Measurements from ENCODE around the gene FBXO28. TPM values are rescaled to one million over a fixed set of nuclear protein-coding genes. Genes with fewer than 3 reads are reported as not detected.

The FBXO28 gene
- total and polyA plus RNA-seq, 4 donors = 6.8 to 27.4 (median 17.8) TPM

DNA sequence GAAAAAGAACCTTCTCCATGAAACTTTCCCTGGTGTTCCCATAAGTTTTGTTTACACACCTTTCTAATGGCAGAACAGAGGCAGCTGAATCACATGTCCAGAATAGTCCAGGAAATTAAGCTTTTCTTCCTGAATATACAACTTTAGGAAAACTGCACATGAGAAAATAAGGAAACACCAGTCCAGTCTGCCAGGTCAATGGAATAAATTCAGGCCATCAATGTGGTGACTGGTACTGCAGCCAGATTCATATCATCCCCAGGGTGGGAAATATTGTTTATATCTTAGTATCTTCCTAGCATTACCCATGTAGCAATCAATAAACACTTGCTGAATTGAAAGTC is 6.7 kb upstream of the FBXO28 start:
- no peaks in the 10 kb centered on the region for H3K36me3 ChIP-seq (ENCODE audit: control insufficient read depth in 1 of 2, insufficient read depth in 2 of 2, low read length in 1 of 2)
- H3K4me1 ChIP-seq (ENCODE audit: control insufficient read depth in 1 of 2, insufficient read depth in 2 of 2, low read length in 2 of 2) = no peaks in the 10 kb centered on the region
- DNase-seq (no peak), ATAC-seq (ENCODE audit: low FRiP score) (no peak)
- H3K27ac ChIP-seq (ENCODE audit: low read depth in 1 of 2, low read length in 2 of 2) = no peak overlapping the region
- intact Hi-C loops (cut with DNase I) = no loop called here
- no peak overlapping the region for H3K4me3 ChIP-seq (ENCODE audit: low read length in 2 of 2)
- H3K27me3 ChIP-seq (ENCODE audit: control insufficient read depth in 1 of 2, insufficient read depth in 2 of 2, low read length in 1 of 2) = no peaks in the 10 kb centered on the region
- H3K9me3 ChIP-seq (ENCODE audit: control insufficient read depth, low read length) = no peaks in the 10 kb centered on the region

GRCh38 chr1:224108991-224109390 is 4.9 kb upstream of the FBXO28 start:
- intact Hi-C loops (cut with DNase I) = no loop called here
- Histone ChIP-seq H3K27ac (ENCODE audit: low read depth in 1 of 2, low read length in 2 of 2) (no peak overlapping the region), H3K9me3 (ENCODE audit: control insufficient read depth, low read length) (no peaks in the 10 kb centered on the region), H3K4me3 (ENCODE audit: low read length in 2 of 2) (no peak overlapping the region), H3K27me3 (ENCODE audit: control insufficient read depth in 1 of 2, insufficient read depth in 2 of 2, low read length in 1 of 2) (no peaks in the 10 kb centered on the region), H3K4me1 (ENCODE audit: control insufficient read depth in 1 of 2, insufficient read depth in 2 of 2, low read length in 2 of 2) (no peaks in the 10 kb centered on the region), H3K36me3 (ENCODE audit: control insufficient read depth in 1 of 2, insufficient read depth in 2 of 2, low read length in 1 of 2) (no peaks in the 10 kb centered on the region)
- no peak for DNase-seq
- ATAC-seq (ENCODE audit: low FRiP score) = no peak

GRCh38 chr1:224109981-224110380 is 3.9 kb upstream of the FBXO28 start:
- no peaks in the 10 kb centered on the region for H3K4me1 ChIP-seq (ENCODE audit: control insufficient read depth in 1 of 2, insufficient read depth in 2 of 2, low read length in 2 of 2)
- WGBS, 2 donors = 92 to 94% methylated on average over 1 of the region's 1 CpG
- no peak overlapping the region for H3K27ac ChIP-seq (ENCODE audit: low read depth in 1 of 2, low read length in 2 of 2)
- DNase-seq = no peak
- no peak for ATAC-seq (ENCODE audit: low FRiP score)
- intact Hi-C loops (cut with DNase I) = loop anchor here in 1 of 2 donors (10.0 kb wide), 1 partner anchor 345 kb away; no protein-coding TSS in a partner anchor
- H3K4me3 ChIP-seq (ENCODE audit: low read length in 2 of 2) = no peak overlapping the region
- H3K9me3 ChIP-seq (ENCODE audit: control insufficient read depth, low read length) = no peaks in the 10 kb centered on the region
- H3K27me3 ChIP-seq (ENCODE audit: control insufficient read depth in 1 of 2, insufficient read depth in 2 of 2, low read length in 1 of 2) = no peaks in the 10 kb centered on the region
- no peaks in the 10 kb centered on the region for H3K36me3 ChIP-seq (ENCODE audit: control insufficient read depth in 1 of 2, insufficient read depth in 2 of 2, low read length in 1 of 2)

DNA sequence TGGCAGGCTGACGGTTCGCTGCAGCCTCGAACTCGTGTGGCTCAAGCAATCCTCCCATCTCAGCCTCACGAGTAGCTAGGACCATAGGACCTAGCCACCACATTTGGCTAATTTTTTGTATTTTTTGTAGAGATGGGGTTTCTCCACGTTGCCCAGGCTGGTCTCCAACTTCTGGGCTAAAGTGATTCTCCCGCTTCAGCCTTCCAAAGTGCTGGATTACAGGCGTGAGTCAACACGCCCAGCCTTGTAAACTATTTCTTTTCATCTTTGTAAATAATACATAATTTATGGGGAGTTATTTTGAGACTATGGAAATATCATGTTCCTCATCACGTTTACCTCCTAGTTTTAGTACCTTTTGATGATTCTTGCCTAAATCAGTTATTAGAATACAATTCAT is 906 bp upstream of the FBXO28 start:
- Histone ChIP-seq H3K36me3 (ENCODE audit: control insufficient read depth in 1 of 2, insufficient read depth in 2 of 2, low read length in 1 of 2) (no peaks in the 10 kb centered on the region), H3K9me3 (ENCODE audit: control insufficient read depth, low read length) (no peaks in the 10 kb centered on the region), H3K27me3 (ENCODE audit: control insufficient read depth in 1 of 2, insufficient read depth in 2 of 2, low read length in 1 of 2) (no peaks in the 10 kb centered on the region), H3K4me1 (ENCODE audit: control insufficient read depth in 1 of 2, insufficient read depth in 2 of 2, low read length in 2 of 2) (no peaks in the 10 kb centered on the region), H3K27ac (ENCODE audit: low read depth in 1 of 2, low read length in 2 of 2) (no peak overlapping the region), H3K4me3 (ENCODE audit: low read length in 2 of 2) (no peak overlapping the region)
- DNase-seq (no peak), ATAC-seq (ENCODE audit: low FRiP score) (no peak)
- intact Hi-C loops (cut with DNase I) = loop anchor here in 1 of 2 donors (10.0 kb wide), 1 partner anchor 342 kb away; no protein-coding TSS in a partner anchor
- 80 to 82% methylated on average over 10 of the region's 10 CpGs for WGBS, 2 donors

DNA sequence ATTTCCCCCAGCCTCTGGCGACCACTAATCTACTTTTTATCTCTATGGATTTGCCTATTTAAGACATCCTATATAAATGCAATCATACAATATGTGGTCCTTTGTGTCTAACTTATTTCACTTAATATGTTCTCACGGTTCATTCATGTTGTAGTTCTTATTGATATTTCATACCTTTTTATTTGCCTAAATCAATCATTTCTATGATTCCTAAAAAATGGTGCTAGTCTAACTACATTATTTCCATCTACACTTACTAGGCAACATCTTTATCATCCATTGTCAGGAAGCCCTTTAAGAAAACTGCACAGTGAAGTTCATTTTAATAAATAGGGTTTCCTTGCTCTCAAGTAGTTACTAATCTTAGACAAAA is 380 bp upstream of the FBXO28 start:
- intact Hi-C loops (cut with DNase I) = loop anchor here in 1 of 2 donors (10.0 kb wide), 1 partner anchor 341 kb away; no protein-coding TSS in a partner anchor
- Histone ChIP-seq H3K27ac (ENCODE audit: low read depth in 1 of 2, low read length in 2 of 2) (no peak overlapping the region), H3K36me3 (ENCODE audit: control insufficient read depth in 1 of 2, insufficient read depth in 2 of 2, low read length in 1 of 2) (no peaks in the 10 kb centered on the region), H3K4me1 (ENCODE audit: control insufficient read depth in 1 of 2, insufficient read depth in 2 of 2, low read length in 2 of 2) (no peaks in the 10 kb centered on the region), H3K4me3 (ENCODE audit: low read length in 2 of 2) (peak overlapping the region; percentile 35 to 93), H3K9me3 (ENCODE audit: control insufficient read depth, low read length) (no peaks in the 10 kb centered on the region), H3K27me3 (ENCODE audit: control insufficient read depth in 1 of 2, insufficient read depth in 2 of 2, low read length in 1 of 2) (no peaks in the 10 kb centered on the region)
- DNase-seq = no peak
- no peak for ATAC-seq (ENCODE audit: low FRiP score)
- 59 to 67% methylated on average over 2 of the region's 2 CpGs for WGBS, 2 donors

- no peaks in the 10 kb centered on the region for H3K4me1 ChIP-seq (ENCODE audit: control insufficient read depth in 1 of 2, insufficient read depth in 2 of 2, low read length in 2 of 2)
- no peaks in the 10 kb centered on the region for H3K27me3 ChIP-seq (ENCODE audit: control insufficient read depth in 1 of 2, insufficient read depth in 2 of 2, low read length in 1 of 2)
- WGBS, 2 donors = 1% methylated on average over 11 of the region's 11 CpGs
- H3K27ac ChIP-seq (ENCODE audit: low read depth in 1 of 2, low read length in 2 of 2) = peak overlapping the region in 1 of 2 donors; percentile 89
- DNase-seq (no peak), ATAC-seq (ENCODE audit: low FRiP score) (peak; percentile 10)
- H3K36me3 ChIP-seq (ENCODE audit: control insufficient read depth in 1 of 2, insufficient read depth in 2 of 2, low read length in 1 of 2) = no peaks in the 10 kb centered on the region
- H3K9me3 ChIP-seq (ENCODE audit: control insufficient read depth, low read length) = no peaks in the 10 kb centered on the region
- H3K4me3 ChIP-seq (ENCODE audit: low read length in 2 of 2) = peak overlapping the region; percentile 88 to 93
- intact Hi-C loops (cut with DNase I) = loop anchor here (2.0 to 10.0 kb wide), 5 partner anchors 68 to 342 kb away; partner anchors contain the start of genes DEGS1 (in 1 of the 2) and NVL (in 1 of the 2)
Measured at GRCh38 chr1:224114787-224115175, 870 bp downstream of the FBXO28 start.

DNA sequence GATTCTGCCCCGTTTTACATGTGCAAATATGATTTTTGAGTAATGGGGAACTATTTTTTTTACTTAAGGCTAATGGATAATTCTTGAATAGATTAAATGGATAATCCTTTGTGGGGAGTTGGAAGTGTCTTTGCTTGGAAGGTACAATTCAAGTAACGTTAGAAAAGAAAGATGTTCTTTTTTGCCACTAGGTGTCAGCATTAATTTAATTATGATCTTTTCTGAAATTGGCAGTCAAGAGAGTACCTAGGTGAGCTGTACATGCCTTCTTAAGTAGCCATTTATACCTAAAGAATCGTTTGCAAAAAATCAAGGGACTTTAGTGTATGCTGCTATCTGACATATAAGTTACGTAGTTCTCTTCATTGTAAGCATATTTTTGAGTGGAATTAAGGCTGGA is 2.2 kb downstream of the FBXO28 start:
- no peaks in the 10 kb centered on the region for H3K9me3 ChIP-seq (ENCODE audit: control insufficient read depth, low read length)
- no peaks in the 10 kb centered on the region for H3K4me1 ChIP-seq (ENCODE audit: control insufficient read depth in 1 of 2, insufficient read depth in 2 of 2, low read length in 2 of 2)
- no peak overlapping the region for H3K4me3 ChIP-seq (ENCODE audit: low read length in 2 of 2)
- intact Hi-C loops (cut with DNase I) = loop anchor here (5.0 to 10.0 kb wide), 3 partner anchors 66 to 339 kb away; partner anchors contain the start of gene DEGS1 (in 1 of the 2)
- ATAC-seq (ENCODE audit: low FRiP score) = no peak
- no peak overlapping the region for H3K27ac ChIP-seq (ENCODE audit: low read depth in 1 of 2, low read length in 2 of 2)
- H3K36me3 ChIP-seq (ENCODE audit: control insufficient read depth in 1 of 2, insufficient read depth in 2 of 2, low read length in 1 of 2) = no peaks in the 10 kb centered on the region
- DNase-seq = no peak
- no peaks in the 10 kb centered on the region for H3K27me3 ChIP-seq (ENCODE audit: control insufficient read depth in 1 of 2, insufficient read depth in 2 of 2, low read length in 1 of 2)
- 12 to 14% methylated on average over 4 of the region's 4 CpGs for WGBS, 2 donors

DNA sequence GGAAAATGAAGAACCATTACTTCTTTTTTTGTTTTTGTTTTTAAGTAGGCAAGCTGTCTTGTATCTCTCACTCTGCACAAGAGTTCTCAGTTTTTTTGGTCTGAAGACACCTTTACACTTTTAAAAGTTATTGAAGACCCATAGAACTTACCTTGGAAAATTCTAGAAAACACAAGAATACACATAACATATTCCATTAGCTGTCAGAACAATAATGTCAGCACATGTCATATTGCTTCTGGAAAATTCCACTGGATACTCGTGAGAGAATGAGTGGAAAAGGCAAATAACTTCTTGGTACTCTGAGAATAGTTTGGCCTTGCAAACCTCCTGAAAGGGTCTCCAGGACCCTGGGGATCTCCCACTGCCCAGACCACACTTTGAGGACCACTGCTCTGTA is 4.8 kb downstream of the FBXO28 start:
- ATAC-seq (ENCODE audit: low FRiP score) (no peak), DNase-seq (no peak)
- Histone ChIP-seq H3K36me3 (ENCODE audit: control insufficient read depth in 1 of 2, insufficient read depth in 2 of 2, low read length in 1 of 2) (no peaks in the 10 kb centered on the region), H3K4me1 (ENCODE audit: control insufficient read depth in 1 of 2, insufficient read depth in 2 of 2, low read length in 2 of 2) (no peaks in the 10 kb centered on the region), H3K27me3 (ENCODE audit: control insufficient read depth in 1 of 2, insufficient read depth in 2 of 2, low read length in 1 of 2) (no peaks in the 10 kb centered on the region), H3K4me3 (ENCODE audit: low read length in 2 of 2) (no peak overlapping the region), H3K9me3 (ENCODE audit: control insufficient read depth, low read length) (no peaks in the 10 kb centered on the region), H3K27ac (ENCODE audit: low read depth in 1 of 2, low read length in 2 of 2) (no peak overlapping the region)
- WGBS, 2 donors = 32 to 34% methylated on average over 1 of the region's 1 CpG
- intact Hi-C loops (cut with DNase I) = loop anchor here (5.0 to 10.0 kb wide), 3 partner anchors 64 to 336 kb away; partner anchors contain the start of gene DEGS1 (in 1 of the 2)

DNA sequence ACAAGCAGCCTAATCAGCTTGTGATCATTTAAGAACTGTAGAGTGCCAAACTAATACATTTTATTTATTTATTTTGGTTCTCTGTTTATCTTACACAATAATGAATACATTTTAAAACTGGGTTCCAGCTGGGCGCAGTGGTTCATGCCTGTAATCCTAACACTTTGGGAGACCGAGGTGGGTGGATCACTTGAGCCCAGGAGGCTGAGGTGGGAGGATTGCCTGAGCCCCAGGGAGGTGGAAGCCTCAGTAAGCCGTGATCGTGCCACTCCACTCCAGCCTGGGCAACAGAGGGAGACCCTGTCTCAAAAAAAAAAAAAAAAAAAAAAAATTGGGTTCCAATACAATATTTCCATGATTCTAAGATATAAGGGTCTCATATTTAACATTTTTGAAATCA is 9.2 kb downstream of the FBXO28 start:
- Histone ChIP-seq H3K27ac (ENCODE audit: low read depth in 1 of 2, low read length in 2 of 2) (no peak overlapping the region), H3K4me1 (ENCODE audit: control insufficient read depth in 1 of 2, insufficient read depth in 2 of 2, low read length in 2 of 2) (peaks cover 0 to 2% of the 10 kb centered on the region in 2 donors), H3K27me3 (ENCODE audit: control insufficient read depth in 1 of 2, insufficient read depth in 2 of 2, low read length in 1 of 2) (no peaks in the 10 kb centered on the region), H3K36me3 (ENCODE audit: control insufficient read depth in 1 of 2, insufficient read depth in 2 of 2, low read length in 1 of 2) (no peaks in the 10 kb centered on the region), H3K4me3 (ENCODE audit: low read length in 2 of 2) (no peak overlapping the region), H3K9me3 (ENCODE audit: control insufficient read depth, low read length) (no peaks in the 10 kb centered on the region)
- ATAC-seq (ENCODE audit: low FRiP score) (no peak), DNase-seq (no peak)
- intact Hi-C loops (cut with DNase I) = loop anchor here in 1 of 2 donors (10.0 kb wide), 1 partner anchor 142 kb away; no protein-coding TSS in a partner anchor
- 86 to 96% methylated on average over 4 of the region's 4 CpGs for WGBS, 2 donors

Measured in aorta (tissue), 5 donors.